Lung (tissue), 12 donors: Measurements from ENCODE around the gene TMEM145. TPM values are rescaled to one million over a fixed set of nuclear protein-coding genes. Genes with fewer than 3 reads are reported as not detected.

ENCODE experiments used
- ATAC-seq: fragments of 200-7000 bp; cut with Tn5 transposase; one replicate; pipeline ENCODE4 v1.9.1; 2020; ENCODE audit warnings: moderate number of reproducible peaks; ENCODE audit not compliant: insufficient read depth, low FRiP score
- DNase-seq, 3 donors: peaks; one replicate each; pipeline ENCODE4 v3.0.0-alpha.2; 2013 to 2017
- H3K27ac ChIP-seq, 2 donors: one replicate each; pipeline ENCODE4 v1.5.1; 2013; ENCODE audit warnings: mild to moderate bottlenecking in 2 of 2, moderate library complexity in 2 of 2, control low read depth in 1 of 2, inconsistent platforms in 1 of 2, low read depth in 1 of 2, low read length in 1 of 2
- H3K27me3 ChIP-seq, 3 donors: one replicate each; pipeline ENCODE4 v1.5.1; 2013; ENCODE audit warnings: low read length in 2 of 3; ENCODE audit not compliant: control insufficient read depth in 3 of 3, insufficient read depth in 3 of 3
- H3K36me3 ChIP-seq, 4 donors: one replicate each; pipeline ENCODE4 v1.5.1; 2013; ENCODE audit warnings: low read length in 4 of 4, mild to moderate bottlenecking in 1 of 4, moderate library complexity in 1 of 4; ENCODE audit not compliant: control insufficient read depth in 4 of 4, insufficient read depth in 4 of 4
- H3K4me1 ChIP-seq, 5 donors: one replicate each; pipeline ENCODE4 v1.5.1; 2013; ENCODE audit warnings: low read length in 5 of 5, mild to moderate bottlenecking in 2 of 5, moderate library complexity in 1 of 5; ENCODE audit not compliant: control insufficient read depth in 5 of 5, insufficient read depth in 5 of 5
- H3K4me3 ChIP-seq: one replicate; pipeline ENCODE4 v1.5.1; 2013; ENCODE audit warnings: mild to moderate bottlenecking, control low read depth, moderate library complexity
- H3K9ac ChIP-seq, 2 donors: one replicate each; pipeline ENCODE4 v1.5.1; 2013; ENCODE audit warnings: low read length in 2 of 2, control low read depth in 1 of 2; ENCODE audit not compliant: insufficient read depth in 1 of 2
- H3K9me3 ChIP-seq, 4 donors: one replicate each; pipeline ENCODE4 v1.5.1; 2013; ENCODE audit warnings: low read length in 3 of 4, mild to moderate bottlenecking in 1 of 4, moderate library complexity in 1 of 4; ENCODE audit not compliant: control insufficient read depth in 4 of 4, insufficient read depth in 3 of 4
- CTCF ChIP-seq: IDR thresholded peaks from 2 replicates; pipeline ENCODE4 v1.5.1; 2012; ENCODE audit warnings: mild to moderate bottlenecking; ENCODE audit errors: control extremely low read depth, extremely low read depth
- WGBS, 2 donors: extraction: QIAGEN DNeasy Blood & Tissue Kit; methylation state at CpG; one replicate each; pipeline ENCODE4 v1.1.7; 2013; 5-methylcytosine and 5-hydroxymethylcytosine counted together
- polyA plus RNA-seq, 2 donors: library from polyadenylated mRNA; stranded (reverse); fragments of 200-250 nt; gene quantifications; one replicate each; pipeline ENCODE4 v1.2.1, GENCODE V29; 2013
- total RNA-seq, 2 donors: library from RNA; depleted of rRNA in 1 of 2; stranded (reverse); fragments of >200 nt in 1 of 2; gene quantifications; one replicate each; pipeline ENCODE4 v1.2.1, GENCODE V29; 2014 to 2021
- donor health status: control.
- donor health status: control.
- donor health status: Bipolar disorder and iron deficiency.
- donor health status: healthy.
- donor health status: DM: yes; HTN: yes; CAD: no.

The TMEM145 gene
- total and polyA plus RNA-seq, 4 donors, result 0.12 to 0.95 (median 0.40) TPM; not detected in 1

- no peak for TF ChIP-seq CTCF
- H3K36me3 ChIP-seq, result peaks cover 3 to 21% (median 13%) of the 10 kb centered on the region in 4 donors
These were observed 50.7 kb downstream of the TMEM145 start for GRCh38 chr19:42363614-42364346.

GRCh38 chr19:42366673-42367072, 53.6 kb downstream of the TMEM145 start:
- Histone ChIP-seq H3K27me3 (no peaks in the 10 kb centered on the region), H3K4me3 (no peak overlapping the region), H3K4me1 (no peaks in the 10 kb centered on the region), H3K27ac (no peak overlapping the region), H3K36me3 (peaks cover 0 to 29% (median 15%) of the 10 kb centered on the region in 4 donors), H3K9ac (no peak overlapping the region), H3K9me3 (peaks cover 0 to 5% (median 0%) of the 10 kb centered on the region in 4 donors)
- ATAC-seq, result no peak
- TF ChIP-seq CTCF, result no peak
- 83% methylated on average over 1 of the region's 1 CpG for WGBS, 2 donors
- no peak for DNase-seq

More at GRCh38 chr19:42363614-42364346, 50.7 kb downstream of the TMEM145 start:
- no peak overlapping the region for H3K4me3 ChIP-seq
- WGBS, 2 donors, result 86 to 88% methylated on average over 17 of the region's 17 CpGs
- no peaks in the 10 kb centered on the region for H3K4me1 ChIP-seq
- ATAC-seq (no peak), DNase-seq (no peak)
- H3K9me3 ChIP-seq, result peaks cover 0 to 5% (median 0%) of the 10 kb centered on the region in 4 donors
- no peak overlapping the region for H3K27ac ChIP-seq
- no peaks in the 10 kb centered on the region for H3K27me3 ChIP-seq
- H3K9ac ChIP-seq, result no peak overlapping the region

- Histone ChIP-seq H3K4me1 (no peaks in the 10 kb centered on the region), H3K27me3 (no peaks in the 10 kb centered on the region), H3K9ac (no peak overlapping the region), H3K27ac (no peak overlapping the region), H3K36me3 (peaks cover 0 to 28% (median 13%) of the 10 kb centered on the region in 4 donors), H3K9me3 (peaks cover 0 to 5% (median 0%) of the 10 kb centered on the region in 4 donors), H3K4me3 (no peak overlapping the region)
- 95 to 96% methylated on average over 4 of the region's 4 CpGs for WGBS, 2 donors
- DNase-seq (no peak), ATAC-seq (no peak)
- no peak for TF ChIP-seq CTCF
These were observed 54.8 kb downstream of the TMEM145 start for GRCh38 chr19:42367929-42368328.

- Histone ChIP-seq H3K27ac (no peak overlapping the region), H3K4me1 (no peaks in the 10 kb centered on the region), H3K27me3 (no peaks in the 10 kb centered on the region), H3K36me3 (peaks cover 0 to 24% (median 9%) of the 10 kb centered on the region in 4 donors), H3K9me3 (peaks cover 0 to 4% (median 0%) of the 10 kb centered on the region in 4 donors), H3K4me3 (no peak overlapping the region), H3K9ac (no peak overlapping the region)
- ATAC-seq (no peak), DNase-seq (no peak)
- WGBS, 2 donors, result 96 to 98% methylated on average over 11 of the region's 11 CpGs
- TF ChIP-seq CTCF, result no peak
These were observed 55.3 kb downstream of the TMEM145 start for GRCh38 chr19:42368360-42368759.
